ENCODE measurements around the gene WIZ. TPM values are rescaled to one million over a fixed set of nuclear protein-coding genes. Genes with fewer than 3 reads are reported as not detected.

WIZ gene
- total and polyA plus RNA-seq, 9 of the 15 experiments (the other 6 are each of a cell fraction or from before 2014, with no cell fraction given) = 0.06 to 37.5 (median 4.8) TPM

DNA sequence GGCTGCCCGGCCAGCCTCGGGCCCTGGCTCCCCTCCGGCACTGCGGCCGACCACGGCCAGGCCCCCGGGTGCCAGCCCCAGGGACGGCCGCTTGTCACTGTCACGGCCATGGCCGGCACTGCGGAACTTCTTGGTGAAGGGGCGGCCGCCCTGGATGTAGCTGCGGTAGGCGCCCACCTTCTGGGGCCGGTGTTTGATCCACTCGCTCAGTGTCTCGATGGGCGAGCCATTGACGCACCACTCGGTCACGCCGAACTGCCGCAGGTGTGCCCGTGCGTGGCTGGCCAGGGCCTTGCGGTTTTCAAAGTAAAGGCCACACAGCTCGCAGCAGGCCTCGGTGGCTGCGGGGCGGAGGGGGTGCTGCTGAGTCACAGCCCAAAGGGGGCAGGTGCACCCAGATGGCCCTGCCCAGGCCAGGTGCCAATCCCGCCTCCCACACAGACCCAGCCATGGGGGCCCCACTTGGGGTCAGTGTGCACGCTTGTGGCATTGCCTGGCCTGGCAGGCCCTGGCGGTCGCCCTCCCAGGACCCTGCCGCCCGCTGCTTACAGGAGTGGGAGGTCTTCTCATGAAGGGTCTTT lies 25.0 kb downstream of the WIZ start:
- WGBS (ENCODE audit: insufficient coverage, low coverage, missing lambda C conversion rate) = 100% methylated on average over 17 of the region's 38 CpGs
- peaks cover 2 to 27% of the 10 kb centered on the region in 2 experiments; a peak in 2 of 5 replicates for H3K4me1 ChIP-seq (replicated peaks in 1 of 2; ENCODE audit: control insufficient read depth in 2 of 2, insufficient read depth in 2 of 2, low read length in 2 of 2)
- intact Hi-C loops (cut with micrococcal nuclease) = no loop called here
- in situ Hi-C loops (cut with MboI) = no loop called here
- FAIRE-seq = no peak
- no peaks in the 10 kb centered on the region for H3K9me3 ChIP-seq (replicated peaks; ENCODE audit: control insufficient read depth, insufficient read depth, low read depth, low read length)
- H3K27me3 ChIP-seq (ENCODE audit: control insufficient read depth in 2 of 2, insufficient read depth in 2 of 2, low read length in 2 of 2) = no peaks in the 10 kb centered on the region
- DNase-seq (ENCODE audit: extremely low read depth in 1 of 4, low spot score in 3 of 4) = no peak
- H4K20me1 ChIP-seq (replicated peaks; ENCODE audit: control insufficient read depth, insufficient read depth, low read length) = no peaks in the 10 kb centered on the region
- CTCF ChIA-PET (ENCODE audit: low intra/inter-chr PET ratio) = no interaction called here
- no TSS peak for BruUV-seq (replicated peaks)
- no peak overlapping the region for H2AFZ ChIP-seq (ENCODE audit: low read depth, low read length)
- no peaks in the 10 kb centered on the region for H3K9me1 ChIP-seq (ENCODE audit: control insufficient read depth, insufficient read depth, low read length)
- ATAC-seq = no peak
- H3K4me2 ChIP-seq (ENCODE audit: insufficient read depth, low read length) = no peak overlapping the region
- H3K36me3 ChIP-seq (ENCODE audit: control insufficient read depth, insufficient read depth, low read length) = peaks cover 72% of the 10 kb centered on the region
- H3K4me3 ChIP-seq = no peak overlapping the region
- H3K9ac ChIP-seq (ENCODE audit: insufficient read depth in 1 of 2, low read depth in 2 of 2, low read length in 2 of 2) = no peak overlapping the region
- peaks cover 15% of the 10 kb centered on the region for H3K79me2 ChIP-seq (ENCODE audit: control insufficient read depth, insufficient read depth, low read length)
- peak; percentile 15; the same call in 1 of the 2 replicates for TF ChIP-seq RBFOX2 (IDR thresholded peaks at IDR 0.05; ENCODE audit: low read depth, low read length)
- no peak for TF ChIP-seq CHD2 (IDR thresholded peaks at IDR 0.05; ENCODE audit: low read depth, low read length)
- TF ChIP-seq POLR2G (IDR thresholded peaks at IDR 0.05; ENCODE audit: low read depth, low read length) = peak; percentile 38; the same call in 1 of the 2 replicates
- no peak overlapping the region for H3K27ac ChIP-seq (ENCODE audit: extremely low read depth, low read depth, low read length)
- POLR2A ChIA-PET = interaction anchor here (0.7 kb wide), 1 partner anchor 869 kb away, joined by 3 read pairs; no protein-coding TSS in a partner anchor

DNA sequence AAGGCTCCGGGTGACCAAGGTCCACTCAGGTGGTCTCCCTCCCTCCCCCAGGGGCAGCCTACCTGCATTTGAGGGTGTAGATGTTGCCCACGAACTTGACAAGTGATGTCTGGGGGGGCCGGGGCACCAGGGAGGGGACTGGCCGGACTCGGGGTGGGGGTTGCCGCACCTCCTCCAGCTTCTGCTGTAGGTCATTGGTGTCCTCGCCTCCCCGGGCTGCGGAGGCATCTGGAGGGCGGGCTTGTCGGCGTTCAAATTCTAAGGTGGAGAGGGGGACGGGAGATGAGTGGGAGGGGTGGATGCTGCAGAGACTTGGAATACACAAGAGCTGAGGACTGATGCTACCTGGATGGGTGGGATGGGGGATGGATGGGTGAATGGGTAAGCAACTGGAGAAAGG lies 25.6 kb downstream of the WIZ start:
- ChIA-PET POLR2A (interaction anchor here (0.8 kb wide), 1 partner anchor 8 kb away, joined by 3 read pairs; no protein-coding TSS in a partner anchor), CTCF (ENCODE audit: low intra/inter-chr PET ratio) (no interaction called here)
- TF ChIP-seq POLR2AphosphoS2 (IDR thresholded peaks at IDR 0.05; ENCODE audit: low read length) (no peak), DIDO1 (tag; IDR thresholded peaks at IDR 0.05; ENCODE audit: low read depth) (no peak), HDGF (IDR thresholded peaks at IDR 0.05) (no peak)
- H3K9ac ChIP-seq (ENCODE audit: insufficient read depth in 1 of 2, low read depth in 2 of 2, low read length in 2 of 2) = no peak overlapping the region
- peaks cover 4 to 23% of the 10 kb centered on the region in 2 experiments; a peak in 3 of 5 replicates for H3K4me1 ChIP-seq (replicated peaks in 1 of 2; ENCODE audit: control insufficient read depth in 2 of 2, insufficient read depth in 2 of 2, low read length in 2 of 2)
- in situ Hi-C loops (cut with MboI) = no loop called here
- intact Hi-C loops (cut with micrococcal nuclease) = no loop called here
- H3K9me1 ChIP-seq (ENCODE audit: control insufficient read depth, insufficient read depth, low read length) = no peaks in the 10 kb centered on the region
- no peaks in the 10 kb centered on the region for H4K20me1 ChIP-seq (replicated peaks; ENCODE audit: control insufficient read depth, insufficient read depth, low read length)
- DNase-seq (ENCODE audit: extremely low read depth in 1 of 4, low spot score in 3 of 4) (no peak), FAIRE-seq (no peak), ATAC-seq (no peak)
- no peaks in the 10 kb centered on the region for H3K9me3 ChIP-seq (replicated peaks; ENCODE audit: control insufficient read depth, insufficient read depth, low read depth, low read length)
- H3K4me2 ChIP-seq (ENCODE audit: insufficient read depth, low read length) = no peak overlapping the region
- H3K36me3 ChIP-seq (ENCODE audit: control insufficient read depth, insufficient read depth, low read length) = peaks cover 67% of the 10 kb centered on the region
- no peak overlapping the region for H3K27ac ChIP-seq (ENCODE audit: extremely low read depth, low read depth, low read length)
- no peak overlapping the region for H2AFZ ChIP-seq (ENCODE audit: low read depth, low read length)
- no TSS peak for BruUV-seq (replicated peaks)
- peaks cover 9% of the 10 kb centered on the region for H3K79me2 ChIP-seq (ENCODE audit: control insufficient read depth, insufficient read depth, low read length)
- no peak overlapping the region for H3K4me3 ChIP-seq
- no peaks in the 10 kb centered on the region for H3K27me3 ChIP-seq (ENCODE audit: control insufficient read depth in 2 of 2, insufficient read depth in 2 of 2, low read length in 2 of 2)
- 91% methylated on average over 9 of the region's 13 CpGs for WGBS (ENCODE audit: insufficient coverage, low coverage, missing lambda C conversion rate)

Data from K562 (cell line).